GM21786 (cell line): Measurements from ENCODE around the gene TPI1.

Experiments used
- ATAC-seq: cut with Tn5 transposase; IDR thresholded peaks from one replicate; pipeline ENCODE4 v1.9.1; 2021; ENCODE audit not compliant: unreplicated experiment

TPI1 gene

DNA sequence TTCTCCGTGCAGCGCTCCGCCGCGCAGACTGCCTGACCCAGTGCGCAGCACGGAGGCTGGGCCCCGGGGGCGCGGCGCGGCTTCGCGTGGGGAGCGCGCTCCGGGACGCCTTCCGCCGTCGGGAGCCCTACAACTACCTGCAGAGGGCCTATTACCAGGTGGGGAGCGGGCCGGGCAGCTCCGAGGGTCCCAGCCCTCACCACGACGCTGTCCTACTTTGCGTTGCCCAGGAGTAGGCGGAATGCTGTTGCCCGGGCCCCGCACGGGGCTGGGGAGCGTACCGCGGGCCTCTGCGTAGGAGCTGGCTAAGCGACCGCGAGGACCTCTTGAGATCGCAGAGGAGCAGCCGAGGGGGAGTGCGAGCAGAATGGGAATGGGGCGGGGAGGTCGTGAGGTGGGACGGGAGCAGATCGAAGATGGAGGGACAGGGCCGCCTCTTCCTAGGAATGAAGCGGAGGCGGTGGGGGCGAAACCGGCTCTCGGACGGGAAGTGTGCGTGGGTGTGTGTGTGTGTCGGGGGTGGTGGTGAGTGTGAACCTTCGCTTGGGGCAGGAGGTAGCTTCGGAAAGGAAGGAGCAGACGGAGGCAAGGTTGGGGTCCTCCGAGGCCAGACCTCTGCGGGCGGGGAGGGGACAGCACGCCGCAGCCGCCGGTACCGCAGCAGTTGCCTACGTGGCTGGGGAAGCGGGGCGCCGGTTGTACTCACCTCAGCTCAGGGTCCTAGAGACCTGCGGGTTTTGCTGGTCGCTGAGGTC is 38.4 kb upstream of the TPI1 start:
- no peak for ATAC-seq

DNA sequence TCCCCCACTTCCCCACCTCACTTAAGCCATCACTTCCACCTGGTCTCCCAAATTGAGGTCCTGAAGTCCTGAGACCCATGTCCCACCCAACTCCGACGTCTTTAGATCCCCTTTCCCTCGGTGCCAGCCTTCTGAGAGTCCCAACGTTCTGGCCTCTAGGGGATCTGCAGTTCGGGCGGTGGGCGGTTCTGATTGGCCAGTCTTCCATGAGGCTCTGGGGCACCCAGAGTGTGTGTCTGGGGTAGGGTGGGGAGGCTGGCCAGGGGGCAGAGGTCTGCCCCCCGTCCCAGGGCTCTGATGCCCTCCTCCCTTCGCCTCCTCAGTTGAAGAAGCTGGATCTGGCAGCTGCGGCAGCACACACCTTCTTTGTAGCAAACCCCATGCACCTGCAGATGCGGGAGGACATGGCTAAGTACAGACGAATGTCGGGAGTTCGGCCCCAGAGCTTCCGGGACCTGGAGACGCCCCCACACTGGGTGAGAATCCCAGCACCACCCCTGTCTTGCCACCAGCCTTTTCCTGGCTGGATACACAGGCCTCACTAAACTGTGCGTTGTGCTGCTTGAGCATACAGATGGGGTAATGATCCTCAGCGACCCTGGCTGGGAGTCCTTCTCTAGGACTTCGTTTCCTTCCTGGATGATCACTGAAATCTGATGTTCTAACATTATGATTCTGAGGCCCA is 37.7 kb upstream of the TPI1 start:
- ATAC-seq, result no peak

DNA sequence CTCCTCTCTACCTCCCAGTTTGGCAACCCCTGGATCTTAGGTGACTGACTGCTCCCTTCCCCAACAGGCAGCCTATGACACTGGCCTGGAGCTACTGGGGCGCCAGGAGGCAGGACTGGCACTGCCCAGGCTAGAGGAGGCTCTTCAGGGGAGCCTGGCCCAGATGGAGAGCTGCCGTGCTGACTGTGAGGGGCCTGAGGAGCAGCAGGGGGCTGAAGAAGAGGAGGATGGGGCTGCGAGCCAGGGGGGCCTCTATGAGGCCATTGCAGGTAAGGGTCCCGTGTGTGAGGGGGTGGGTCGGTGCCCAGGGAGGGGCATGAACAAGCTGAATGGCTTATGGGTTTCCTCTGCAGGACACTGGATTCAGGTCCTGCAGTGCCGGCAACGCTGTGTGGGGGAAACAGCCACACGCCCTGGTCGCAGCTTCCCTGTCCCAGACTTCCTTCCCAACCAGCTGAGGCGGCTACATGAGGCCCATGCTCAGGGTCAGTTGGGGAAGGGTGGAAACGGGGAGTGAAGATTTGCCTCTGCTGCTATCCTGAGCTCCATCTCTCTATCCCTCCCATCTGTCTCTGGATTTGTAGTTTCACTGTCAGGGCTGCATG is 36.9 kb upstream of the TPI1 start:
- ATAC-seq, result no peak

DNA sequence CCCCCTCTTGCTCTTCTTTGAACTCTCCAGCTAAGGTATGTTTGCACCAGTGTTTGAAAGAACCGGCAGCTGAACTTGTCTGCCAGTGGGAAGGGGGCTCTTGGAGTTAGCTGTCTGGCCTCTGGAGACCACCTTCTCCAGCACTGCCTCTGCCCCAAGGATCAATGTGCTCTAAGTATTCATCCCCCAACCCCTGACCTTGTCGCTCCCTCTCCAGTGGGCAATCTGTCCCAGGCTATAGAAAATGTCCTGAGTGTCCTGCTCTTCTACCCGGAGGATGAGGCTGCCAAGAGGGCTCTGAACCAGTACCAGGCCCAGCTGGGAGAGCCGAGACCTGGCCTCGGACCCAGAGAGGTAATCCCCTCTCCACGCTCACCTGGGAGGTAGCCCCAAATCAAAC is 36.3 kb upstream of the TPI1 start:
- ATAC-seq, result no peak

DNA sequence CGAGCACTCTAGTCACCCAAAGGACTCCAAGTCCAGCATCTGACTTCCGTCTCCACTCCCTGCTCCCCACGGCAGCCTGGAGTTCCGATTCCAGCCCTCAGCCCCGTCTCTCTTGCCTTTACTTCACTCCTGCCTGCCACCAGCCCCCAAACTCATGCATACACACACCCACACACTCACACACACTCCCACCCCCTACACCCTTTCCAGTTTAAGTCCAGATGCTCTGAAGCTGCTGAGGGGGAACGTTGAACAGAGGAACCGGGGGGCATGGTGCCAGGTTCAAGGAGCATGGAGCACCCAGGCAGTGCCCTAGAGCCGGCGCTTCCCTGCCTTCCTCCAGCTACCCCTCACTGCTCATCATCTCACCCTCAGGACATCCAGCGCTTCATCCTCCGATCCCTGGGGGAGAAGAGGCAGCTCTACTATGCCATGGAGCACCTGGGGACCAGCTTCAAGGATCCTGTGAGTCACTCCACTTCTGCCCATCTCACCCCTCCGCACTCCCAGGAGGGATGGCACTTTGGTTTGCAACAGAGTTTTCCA is 35.8 kb upstream of the TPI1 start:
- ATAC-seq, result no peak

DNA sequence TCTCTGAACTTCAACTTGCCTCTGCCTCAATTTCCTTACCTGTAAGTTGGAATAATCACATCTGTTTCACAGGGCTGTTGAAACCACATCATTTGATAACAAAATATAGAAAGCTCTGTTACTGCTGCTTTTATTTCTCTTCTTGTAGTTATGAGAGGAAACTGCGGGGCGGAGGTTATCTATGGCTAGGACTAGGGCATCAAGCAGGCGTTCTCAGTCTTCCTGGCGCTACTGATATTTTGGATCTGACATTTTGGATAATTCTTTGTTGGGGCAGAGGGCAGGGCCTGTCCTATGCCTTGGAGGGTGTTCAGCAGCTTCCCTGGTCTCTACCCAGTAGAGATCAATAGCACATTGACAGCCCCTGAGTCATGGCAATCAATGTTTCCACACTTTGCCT is 35.2 kb upstream of the TPI1 start:
- ATAC-seq, result no peak

DNA sequence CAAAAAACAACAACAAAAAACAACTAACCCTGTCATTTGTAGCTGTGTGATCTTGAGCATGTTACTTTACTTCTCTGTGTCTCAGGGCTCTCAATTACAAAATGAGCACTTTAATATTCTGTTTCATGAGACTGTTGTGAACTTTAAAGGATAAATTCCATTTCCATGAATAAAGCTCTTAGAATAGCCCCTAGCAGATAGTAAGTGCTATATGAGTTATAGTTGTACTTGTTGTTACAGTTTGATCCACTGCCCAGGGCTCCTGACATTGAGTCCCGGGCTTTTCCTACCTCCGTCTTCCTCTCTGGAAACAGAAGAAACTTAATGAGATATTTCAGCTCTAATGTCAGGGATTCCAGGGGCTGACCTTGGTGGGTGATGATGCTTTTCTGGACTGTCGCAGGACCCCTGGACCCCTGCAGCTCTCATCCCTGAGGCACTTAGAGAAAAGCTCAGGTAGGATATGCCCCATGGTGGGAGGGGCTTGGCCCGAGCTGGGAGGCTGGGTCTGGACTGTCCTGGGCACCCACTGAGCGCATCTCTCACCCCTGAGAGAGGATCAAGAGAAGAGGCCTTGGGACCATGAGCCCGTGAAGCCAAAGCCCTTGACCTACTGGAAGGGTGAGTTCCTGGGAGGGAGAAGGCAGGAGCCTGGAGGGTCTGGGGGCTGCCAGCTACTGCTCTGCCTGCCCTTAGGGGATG is 34.0 kb upstream of the TPI1 start:
- ATAC-seq, result no peak

DNA sequence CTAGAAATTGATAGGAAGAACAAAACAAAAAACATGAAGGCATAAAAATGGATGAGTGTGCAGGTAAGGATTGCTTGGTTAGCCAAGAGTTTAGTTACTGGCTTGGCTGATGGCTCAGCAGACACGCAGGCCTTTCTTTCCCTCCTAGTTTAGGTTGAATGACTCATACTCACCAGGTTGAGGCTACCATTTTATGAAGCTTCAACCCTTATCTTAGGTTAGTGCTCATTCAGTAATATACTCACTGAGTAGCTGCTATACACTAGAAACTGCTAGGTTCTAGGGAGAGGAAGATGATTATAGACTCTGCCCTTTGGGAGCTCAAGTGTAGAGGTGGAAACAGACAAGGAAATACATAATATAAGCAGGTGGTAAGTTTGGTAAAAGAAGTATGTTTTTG is 33.1 kb upstream of the TPI1 start:
- ATAC-seq, result no peak

DNA sequence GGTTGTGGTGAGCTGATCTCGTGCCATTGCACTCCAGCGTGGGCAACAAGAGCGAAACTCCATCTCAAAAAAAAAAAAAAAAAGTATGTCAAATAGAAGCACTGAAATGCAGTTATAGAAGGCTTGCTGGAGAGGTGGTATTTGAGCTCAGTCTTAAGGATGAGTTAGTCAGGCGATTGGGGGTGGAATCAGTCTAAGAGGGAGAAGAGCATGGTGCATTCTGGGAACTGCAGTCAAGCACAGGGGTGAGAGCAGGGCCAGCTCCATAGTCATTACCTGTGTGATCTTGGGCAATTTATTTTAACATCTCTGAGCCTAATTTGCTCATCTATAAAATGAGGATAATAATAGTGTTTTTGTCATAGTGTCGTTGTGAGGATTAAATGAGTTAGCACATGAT is 32.5 kb upstream of the TPI1 start:
- no peak for ATAC-seq

DNA sequence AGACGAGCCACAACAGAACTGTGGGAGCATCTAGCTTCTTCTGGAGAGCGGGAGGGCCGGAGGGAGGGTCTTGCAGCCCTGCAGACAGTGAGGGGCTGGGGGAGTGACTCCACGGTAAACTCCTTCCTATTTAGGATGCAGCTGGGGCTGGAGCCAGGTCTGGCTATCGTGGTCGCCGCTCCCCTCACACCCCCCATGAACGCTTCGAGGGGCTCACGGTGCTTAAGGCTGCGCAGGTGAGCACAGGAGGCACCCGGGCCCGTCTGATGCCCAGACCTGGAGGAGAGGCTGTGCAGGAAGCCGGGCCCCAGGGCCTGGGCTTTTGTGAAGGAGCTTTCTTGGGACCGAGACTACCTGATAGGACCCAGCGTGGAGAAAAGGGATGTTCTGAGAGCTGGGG is 30.5 kb upstream of the TPI1 start:
- ATAC-seq, result no peak

DNA sequence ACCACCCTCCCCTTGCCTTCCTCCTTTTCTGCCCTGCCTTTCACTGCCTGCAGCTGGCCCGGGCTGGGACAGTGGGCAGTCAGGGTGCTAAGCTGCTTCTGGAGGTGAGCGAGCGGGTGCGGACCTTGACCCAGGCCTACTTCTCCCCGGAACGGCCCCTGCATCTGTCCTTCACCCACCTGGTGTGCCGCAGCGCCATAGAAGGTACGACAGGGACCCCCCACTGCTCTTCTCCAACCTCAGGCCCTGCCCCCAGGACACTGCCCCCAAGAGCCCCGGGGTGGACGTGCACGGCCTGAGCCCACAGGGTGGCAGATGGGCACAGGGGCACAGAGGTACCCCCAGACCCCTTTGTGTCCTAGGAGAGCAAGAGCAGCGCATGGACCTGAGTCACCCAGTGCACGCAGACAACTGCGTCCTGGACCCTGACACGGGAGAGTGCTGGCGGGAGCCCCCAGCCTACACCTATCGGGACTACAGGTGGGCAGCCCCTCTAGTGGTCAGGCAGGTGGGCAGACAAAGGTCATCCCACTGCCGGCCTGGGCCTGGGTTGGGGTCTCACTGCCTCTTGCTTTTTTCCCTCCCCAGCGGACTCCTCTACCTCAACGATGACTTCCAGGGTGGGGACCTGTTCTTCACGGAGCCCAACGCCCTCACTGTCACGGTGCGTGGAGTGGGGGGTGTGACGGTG is 29.8 kb upstream of the TPI1 start:
- no peak for ATAC-seq

DNA sequence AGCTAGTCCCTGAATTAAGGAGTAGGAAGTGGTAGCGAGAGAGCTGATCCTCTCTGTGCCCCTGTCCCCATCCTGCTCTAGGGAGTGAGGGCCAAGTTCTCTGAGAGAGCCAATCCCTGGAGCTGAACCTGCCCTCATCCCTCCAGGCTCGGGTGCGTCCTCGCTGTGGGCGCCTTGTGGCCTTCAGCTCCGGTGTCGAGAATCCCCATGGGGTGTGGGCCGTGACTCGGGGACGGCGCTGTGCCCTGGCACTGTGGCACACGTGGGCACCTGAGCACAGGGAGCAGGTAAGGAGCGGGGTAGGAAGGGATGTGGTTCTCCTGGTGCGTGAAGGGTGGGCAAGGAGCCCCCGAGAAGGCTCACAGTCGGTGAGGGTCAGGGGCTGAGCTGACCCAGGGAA is 28.5 kb upstream of the TPI1 start:
- no peak for ATAC-seq

DNA sequence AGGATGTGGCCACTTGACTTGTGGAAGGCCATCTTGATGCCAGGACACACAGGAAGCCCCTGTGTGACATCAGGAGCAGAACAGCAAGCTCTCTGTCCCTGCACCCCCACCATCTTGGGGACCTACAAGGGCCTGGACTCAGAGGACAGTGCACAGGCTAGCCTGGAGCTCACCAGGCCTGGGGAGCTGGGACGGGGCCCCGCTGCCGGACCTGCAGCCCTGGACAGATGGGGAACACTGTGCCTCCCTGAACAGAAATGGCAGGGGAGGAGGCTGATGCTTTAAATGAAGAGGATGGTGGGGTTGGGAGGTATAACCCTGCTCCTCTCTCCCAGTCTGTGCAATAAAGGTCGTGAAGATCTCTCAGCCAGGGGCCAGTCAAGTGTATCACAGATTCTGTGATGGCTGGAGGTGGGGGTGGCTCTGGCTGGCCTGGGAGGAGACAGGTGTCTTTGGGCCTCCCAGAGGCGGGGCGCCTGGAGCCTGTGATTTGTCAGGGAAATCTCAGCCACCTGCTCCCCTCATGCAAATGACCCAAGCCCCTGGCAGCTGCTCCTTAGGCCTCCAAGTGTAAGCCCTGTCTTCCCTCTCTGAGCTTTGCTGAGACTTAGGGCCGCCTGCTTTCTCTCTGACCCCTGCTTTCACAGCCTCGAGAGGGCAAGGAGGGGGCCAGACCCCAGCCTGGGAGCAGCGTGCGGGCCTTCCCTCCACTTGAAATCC is 27.7 kb upstream of the TPI1 start:
- peak; percentile 70 for ATAC-seq

DNA sequence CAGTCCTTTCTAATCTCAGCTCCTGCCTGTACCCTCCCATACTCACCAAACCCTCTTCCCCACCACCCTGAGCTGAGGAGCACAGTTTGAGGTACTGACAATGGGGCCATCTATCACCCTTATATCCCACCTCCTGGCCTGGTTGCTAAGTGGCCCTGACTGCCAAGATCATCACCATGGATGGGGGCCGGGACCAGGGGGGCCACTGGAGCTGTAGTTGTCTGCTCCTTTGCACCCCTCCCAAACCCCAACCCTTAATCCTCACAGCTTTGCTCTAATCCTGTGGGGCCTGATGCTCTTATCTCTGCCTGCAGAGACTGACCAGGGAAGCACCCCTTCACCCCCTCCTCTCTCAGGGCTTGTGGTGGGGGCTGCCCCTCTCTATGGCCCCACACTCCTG is 27.0 kb upstream of the TPI1 start:
- ATAC-seq, result no peak

DNA sequence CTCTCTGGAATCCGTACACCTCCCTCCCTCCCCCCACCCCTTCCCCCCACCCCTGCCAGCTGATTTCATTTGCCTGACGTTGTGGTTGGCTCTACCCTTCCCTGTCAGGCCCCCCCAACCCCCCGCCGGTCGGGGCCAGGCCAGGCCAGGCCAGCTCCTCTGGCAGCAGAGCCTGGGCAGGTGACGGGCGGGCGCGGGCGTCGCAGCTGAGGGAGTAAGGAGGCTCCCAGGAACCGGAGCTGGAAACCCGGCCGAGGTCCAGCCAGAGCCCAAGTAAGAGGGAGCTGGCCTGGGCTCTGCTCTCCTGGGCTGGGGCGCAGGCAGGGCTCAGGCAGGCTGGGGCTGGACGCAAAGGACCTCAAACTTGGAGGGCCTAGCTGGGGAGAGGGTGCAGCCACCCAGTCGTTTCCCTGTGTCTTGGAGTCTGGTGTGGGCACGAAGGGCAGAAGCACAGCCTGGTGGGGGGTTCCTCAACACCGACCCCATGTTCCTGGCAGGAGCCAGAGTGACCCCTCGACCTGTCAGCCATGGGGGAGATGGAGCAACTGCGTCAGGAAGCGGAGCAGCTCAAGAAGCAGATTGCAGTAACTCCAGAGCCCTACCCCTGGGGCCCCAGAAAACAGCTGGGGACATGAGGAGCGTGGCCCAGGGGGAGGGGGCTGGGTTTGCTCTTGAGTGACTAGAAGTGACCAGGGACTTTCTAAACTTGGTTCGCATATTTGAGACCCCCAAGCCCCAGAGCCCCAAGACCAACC is 26.4 kb upstream of the TPI1 start, which contains the start of gene GNB3:
TSS of gene GNB3 (plus strand) at position 165 of the 755 bp plus-strand sequence. CDS start at position 528, 363 bp downstream.
- no peak for ATAC-seq

DNA sequence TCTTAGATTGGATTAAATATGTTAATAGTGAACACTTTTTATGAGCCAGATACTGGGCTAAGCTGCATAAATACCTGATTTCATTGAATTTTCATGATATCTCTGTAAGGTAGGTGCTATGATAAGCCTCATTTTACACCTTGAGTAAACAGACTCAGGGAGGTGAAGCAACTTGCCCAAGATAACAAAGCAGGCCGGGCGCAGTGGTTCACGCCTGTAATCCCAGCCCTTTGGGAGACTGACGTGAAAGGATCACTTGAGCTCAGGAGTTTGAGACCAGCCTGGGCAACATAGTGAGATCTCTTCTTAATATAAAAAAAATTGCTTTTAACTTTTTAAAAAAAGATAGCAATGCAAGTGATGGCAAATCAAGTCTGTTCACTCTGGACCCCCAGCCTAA is 25.3 kb upstream of the TPI1 start:
- no peak for ATAC-seq

DNA sequence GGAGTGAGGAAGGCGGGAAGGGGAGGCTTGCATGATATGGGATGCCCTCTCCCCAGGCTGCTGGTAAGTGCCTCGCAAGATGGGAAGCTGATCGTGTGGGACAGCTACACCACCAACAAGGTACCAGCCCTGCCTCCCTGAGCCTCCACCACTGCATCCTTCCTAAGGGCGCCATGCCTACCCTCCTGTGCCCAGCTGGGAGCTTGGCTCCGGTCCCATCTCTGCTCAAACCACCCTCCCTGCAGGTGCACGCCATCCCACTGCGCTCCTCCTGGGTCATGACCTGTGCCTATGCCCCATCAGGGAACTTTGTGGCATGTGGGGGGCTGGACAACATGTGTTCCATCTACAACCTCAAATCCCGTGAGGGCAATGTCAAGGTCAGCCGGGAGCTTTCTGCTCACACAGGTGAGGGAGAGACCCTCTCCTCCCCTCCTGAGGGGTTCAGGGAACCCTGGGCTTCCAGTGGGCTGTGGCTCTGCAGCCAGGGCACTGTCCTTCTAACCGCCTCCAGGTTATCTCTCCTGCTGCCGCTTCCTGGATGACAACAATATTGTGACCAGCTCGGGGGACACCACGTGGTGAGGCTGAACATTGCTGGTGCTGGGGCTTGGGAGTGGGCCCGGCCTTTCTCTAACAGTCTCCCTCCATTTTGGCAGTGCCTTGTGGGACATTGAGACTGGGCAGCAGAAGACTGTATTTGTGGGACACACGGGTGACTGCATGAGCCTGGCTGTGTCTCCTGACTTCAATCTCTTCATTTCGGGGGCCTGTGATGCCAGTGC is 24.0 kb upstream of the TPI1 start:
- no peak for ATAC-seq

DNA sequence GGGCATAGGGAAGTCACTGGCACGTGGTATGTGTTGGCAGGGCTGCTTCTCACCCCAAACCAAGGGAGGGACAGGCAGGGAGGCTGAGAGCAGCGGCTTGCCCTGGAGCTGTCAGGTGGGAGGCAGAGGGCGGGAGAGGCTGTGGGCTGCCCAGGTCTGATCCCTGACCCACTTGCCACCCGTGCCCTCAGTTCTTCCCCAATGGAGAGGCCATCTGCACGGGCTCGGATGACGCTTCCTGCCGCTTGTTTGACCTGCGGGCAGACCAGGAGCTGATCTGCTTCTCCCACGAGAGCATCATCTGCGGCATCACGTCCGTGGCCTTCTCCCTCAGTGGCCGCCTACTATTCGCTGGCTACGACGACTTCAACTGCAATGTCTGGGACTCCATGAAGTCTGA is 21.9 kb upstream of the TPI1 start:
- ATAC-seq, result no peak
